ENCODE results near the gene NEDD4L. TPM values are rescaled to one million over a fixed set of nuclear protein-coding genes. Genes with fewer than 3 reads are reported as not detected.

Gene NEDD4L
- total RNA-seq, 5 donors from 2014 or later (not counting 1 experiment from before 2014, with no cell fraction given): 4.4 to 10.7 (median 6.7) TPM

GRCh38 chr18:58309099-58309498, 265.1 kb downstream of the NEDD4L start:
- Mint-ChIP-seq H3K4me1 (peaks cover 36 to 58% (median 45%) of the 10 kb centered on the region in 3 donors), H3K9me3 (peaks cover 0 to 4% (median 3%) of the 10 kb centered on the region in 3 donors), H3K27ac (peak overlapping the region; percentile 95 to 96), H3K27me3 (no peaks in the 10 kb centered on the region), H3K36me3 (peaks cover 3% of the 10 kb centered on the region), H3K4me3 (peak overlapping the region in 1 of 3 donors; percentile 70)
- Histone ChIP-seq H3K27me3 (replicated peaks in 1 of 2; ENCODE audit: control insufficient read depth in 2 of 2, extremely low read depth in 1 of 2, insufficient read depth in 2 of 2, low read length in 1 of 2) (peaks cover 0 to 3% of the 10 kb centered on the region in 2 experiments), H3K27ac (ENCODE audit: low read length) (no peak overlapping the region), H3K36me3 (ENCODE audit: control insufficient read depth in 2 of 2, extremely low read depth in 1 of 2, insufficient read depth in 1 of 2, low read length in 1 of 2) (no peaks in the 10 kb centered on the region), H3K4me3 (ENCODE audit: control insufficient read depth in 1 of 2, extremely low read depth in 1 of 2, low read length in 1 of 2) (no peak overlapping the region), H3K4me1 (ENCODE audit: control insufficient read depth in 1 of 2, extremely low read depth in 1 of 2, insufficient read depth in 2 of 2, low read length in 2 of 2) (peaks cover 41 to 48% of the 10 kb centered on the region in 2 experiments), H3K9me3 (no peaks in the 10 kb centered on the region)
- WGBS (ENCODE audit: insufficient coverage): 80% methylated on average over 8 of the region's 8 CpGs
- DNase-seq (no peak), ATAC-seq (replicated peaks in 1 of 4) (no peak)
- POLR2A ChIA-PET: no interaction called here
- CTCF ChIA-PET: no interaction called here

- H3K36me3 Mint-ChIP-seq: peaks cover 3% of the 10 kb centered on the region
- ChIA-PET CTCF (no interaction called here), POLR2A (no interaction called here)
- H3K9me3 Mint-ChIP-seq: peaks cover 0 to 4% (median 3%) of the 10 kb centered on the region in 3 donors
- Histone ChIP-seq H3K4me3 (ENCODE audit: control insufficient read depth in 1 of 2, extremely low read depth in 1 of 2, low read length in 1 of 2) (no peak overlapping the region), H3K36me3 (ENCODE audit: control insufficient read depth in 2 of 2, extremely low read depth in 1 of 2, insufficient read depth in 1 of 2, low read length in 1 of 2) (no peaks in the 10 kb centered on the region), H3K9me3 (no peaks in the 10 kb centered on the region), H3K4me1 (ENCODE audit: control insufficient read depth in 1 of 2, extremely low read depth in 1 of 2, insufficient read depth in 2 of 2, low read length in 2 of 2) (peaks cover 40 to 51% of the 10 kb centered on the region in 2 experiments), H3K27ac (ENCODE audit: low read length) (peak overlapping the region; percentile 40), H3K27me3 (replicated peaks in 1 of 2; ENCODE audit: control insufficient read depth in 2 of 2, extremely low read depth in 1 of 2, insufficient read depth in 2 of 2, low read length in 1 of 2) (peaks cover 0 to 3% of the 10 kb centered on the region in 2 experiments)
- 0% methylated on average over 1 of the region's 7 CpGs for WGBS (ENCODE audit: insufficient coverage)
- peaks cover 36 to 58% (median 45%) of the 10 kb centered on the region in 3 donors for H3K4me1 Mint-ChIP-seq
- H3K27ac Mint-ChIP-seq: peak overlapping the region; percentile 95 to 96
- H3K4me3 Mint-ChIP-seq: peak overlapping the region; percentile 18 to 70 (median 54)
- peak in 3 of 35 experiments; percentile 8 to 52 (median 15) for DNase-seq
- peak in 1 of 4 experiments; percentile 27 for ATAC-seq (replicated peaks in 1 of 4)
- no peaks in the 10 kb centered on the region for H3K27me3 Mint-ChIP-seq
These were observed 265.7 kb downstream of the NEDD4L start for GRCh38 chr18:58309610-58310239.

- peaks cover 3% of the 10 kb centered on the region for H3K36me3 Mint-ChIP-seq
- ChIA-PET POLR2A (no interaction called here), CTCF (interaction anchor here in 1 of 2 donors (1.6 kb wide), 1 partner anchor 11 kb away, joined by 5 read pairs; no protein-coding TSS in a partner anchor)
- peaks cover 0 to 4% (median 3%) of the 10 kb centered on the region in 3 donors for H3K9me3 Mint-ChIP-seq
- peak in 33 of 35 experiments; percentile 6 to 72 (median 39) for DNase-seq
- H3K36me3 ChIP-seq (ENCODE audit: control insufficient read depth in 2 of 2, extremely low read depth in 1 of 2, insufficient read depth in 1 of 2, low read length in 1 of 2): no peaks in the 10 kb centered on the region
- H3K9me3 ChIP-seq: no peaks in the 10 kb centered on the region
- peaks cover 36 to 62% (median 48%) of the 10 kb centered on the region in 3 donors for H3K4me1 Mint-ChIP-seq
- H3K27me3 ChIP-seq (replicated peaks in 1 of 2; ENCODE audit: control insufficient read depth in 2 of 2, extremely low read depth in 1 of 2, insufficient read depth in 2 of 2, low read length in 1 of 2): peaks cover 0 to 3% of the 10 kb centered on the region in 2 experiments
- H3K27ac Mint-ChIP-seq: peak overlapping the region; percentile 95 to 96
- peak; percentile 74 to 95 (median 86) for ATAC-seq (replicated peaks in 1 of 4)
- no peaks in the 10 kb centered on the region for H3K27me3 Mint-ChIP-seq
- H3K4me3 ChIP-seq (ENCODE audit: control insufficient read depth in 1 of 2, extremely low read depth in 1 of 2, low read length in 1 of 2): no peak overlapping the region
- peaks cover 40 to 55% of the 10 kb centered on the region in 2 experiments for H3K4me1 ChIP-seq (ENCODE audit: control insufficient read depth in 1 of 2, extremely low read depth in 1 of 2, insufficient read depth in 2 of 2, low read length in 2 of 2)
- no CpG with 5 or more reads among the region's 7 CpGs for WGBS (ENCODE audit: insufficient coverage)
- peak overlapping the region; percentile 17 for H3K27ac ChIP-seq (ENCODE audit: low read length)
- H3K4me3 Mint-ChIP-seq: peak overlapping the region in 2 of 3 donors; percentile 42 to 70
These were observed 266.5 kb downstream of the NEDD4L start for GRCh38 chr18:58310517-58310916.

- Mint-ChIP-seq H3K9me3 (no peaks in the 10 kb centered on the region), H3K4me1 (peaks cover 42 to 70% (median 52%) of the 10 kb centered on the region in 3 donors), H3K27me3 (no peaks in the 10 kb centered on the region), H3K4me3 (peak overlapping the region; percentile 39 to 70 (median 47)), H3K36me3 (no peaks in the 10 kb centered on the region), H3K27ac (peak overlapping the region; percentile 95 to 96)
- POLR2A ChIA-PET: no interaction called here
- 100% methylated on average over 2 of the region's 6 CpGs for WGBS (ENCODE audit: insufficient coverage)
- ATAC-seq (replicated peaks in 1 of 4) (peak in 2 of 4 experiments; percentile 38 to 40), DNase-seq (no peak)
- Histone ChIP-seq H3K4me3 (ENCODE audit: control insufficient read depth in 1 of 2, extremely low read depth in 1 of 2, low read length in 1 of 2) (no peak overlapping the region), H3K4me1 (ENCODE audit: control insufficient read depth in 1 of 2, extremely low read depth in 1 of 2, insufficient read depth in 2 of 2, low read length in 2 of 2) (peaks cover 40 to 55% of the 10 kb centered on the region in 2 experiments), H3K9me3 (no peaks in the 10 kb centered on the region), H3K27me3 (replicated peaks in 1 of 2; ENCODE audit: control insufficient read depth in 2 of 2, extremely low read depth in 1 of 2, insufficient read depth in 2 of 2, low read length in 1 of 2) (peaks cover 0 to 3% of the 10 kb centered on the region in 2 experiments), H3K36me3 (ENCODE audit: control insufficient read depth in 2 of 2, extremely low read depth in 1 of 2, insufficient read depth in 1 of 2, low read length in 1 of 2) (no peaks in the 10 kb centered on the region), H3K27ac (ENCODE audit: low read length) (no peak overlapping the region)
- CTCF ChIA-PET: interaction anchor here in 1 of 2 donors (1.6 kb wide), 1 partner anchor 10 kb away, joined by 5 read pairs; no protein-coding TSS in a partner anchor
These were observed 267.4 kb downstream of the NEDD4L start for GRCh38 chr18:58311390-58311789.

GRCh38 chr18:58313491-58314032, 269.5 kb downstream of the NEDD4L start:
- H3K4me1 ChIP-seq (ENCODE audit: control insufficient read depth in 1 of 2, extremely low read depth in 1 of 2, insufficient read depth in 2 of 2, low read length in 2 of 2): peaks cover 45 to 47% of the 10 kb centered on the region in 2 experiments
- CTCF ChIA-PET: interaction anchor here in 1 of 2 donors (0.7 kb wide), 1 partner anchor 31 kb away, joined by 4 read pairs; no protein-coding TSS in a partner anchor

GRCh38 chr18:58314284-58314683, 270.3 kb downstream of the NEDD4L start:
- Histone ChIP-seq H3K4me1 (ENCODE audit: control insufficient read depth in 1 of 2, extremely low read depth in 1 of 2, insufficient read depth in 2 of 2, low read length in 2 of 2) (peaks cover 38 to 41% of the 10 kb centered on the region in 2 experiments), H3K4me3 (ENCODE audit: control insufficient read depth in 1 of 2, extremely low read depth in 1 of 2, low read length in 1 of 2) (no peak overlapping the region), H3K36me3 (ENCODE audit: control insufficient read depth in 2 of 2, extremely low read depth in 1 of 2, insufficient read depth in 1 of 2, low read length in 1 of 2) (no peaks in the 10 kb centered on the region), H3K27me3 (replicated peaks in 1 of 2; ENCODE audit: control insufficient read depth in 2 of 2, extremely low read depth in 1 of 2, insufficient read depth in 2 of 2, low read length in 1 of 2) (peaks cover 0 to 3% of the 10 kb centered on the region in 2 experiments), H3K9me3 (no peaks in the 10 kb centered on the region), H3K27ac (ENCODE audit: low read length) (no peak overlapping the region)
- Mint-ChIP-seq H3K27me3 (no peaks in the 10 kb centered on the region), H3K9me3 (no peaks in the 10 kb centered on the region), H3K4me1 (peaks cover 49 to 75% (median 51%) of the 10 kb centered on the region in 3 donors), H3K27ac (no peak overlapping the region), H3K4me3 (no peak overlapping the region), H3K36me3 (no peaks in the 10 kb centered on the region)
- CTCF ChIA-PET: interaction anchor here in 1 of 2 donors (0.7 kb wide), 1 partner anchor 32 kb away, joined by 4 read pairs; no protein-coding TSS in a partner anchor
- DNase-seq (no peak), ATAC-seq (replicated peaks in 1 of 4) (no peak)
- WGBS (ENCODE audit: insufficient coverage): 100% methylated on average over 3 of the region's 7 CpGs
- POLR2A ChIA-PET: no interaction called here

More at GRCh38 chr18:58313491-58314032, 269.5 kb downstream of the NEDD4L start:
- POLR2A ChIA-PET: no interaction called here
- ATAC-seq (replicated peaks in 1 of 4) (no peak), DNase-seq (no peak)
- Mint-ChIP-seq H3K36me3 (no peaks in the 10 kb centered on the region), H3K27ac (peak overlapping the region; percentile 50 to 71), H3K4me1 (peaks cover 51 to 83% (median 57%) of the 10 kb centered on the region in 3 donors), H3K9me3 (no peaks in the 10 kb centered on the region), H3K27me3 (no peaks in the 10 kb centered on the region), H3K4me3 (no peak overlapping the region)
- WGBS (ENCODE audit: insufficient coverage): 100% methylated on average over 5 of the region's 5 CpGs
- H3K27ac ChIP-seq (ENCODE audit: low read length): no peak overlapping the region
- no peaks in the 10 kb centered on the region for H3K36me3 ChIP-seq (ENCODE audit: control insufficient read depth in 2 of 2, extremely low read depth in 1 of 2, insufficient read depth in 1 of 2, low read length in 1 of 2)
- H3K9me3 ChIP-seq: no peaks in the 10 kb centered on the region
- no peak overlapping the region for H3K4me3 ChIP-seq (ENCODE audit: control insufficient read depth in 1 of 2, extremely low read depth in 1 of 2, low read length in 1 of 2)
- peaks cover 0 to 3% of the 10 kb centered on the region in 2 experiments for H3K27me3 ChIP-seq (replicated peaks in 1 of 2; ENCODE audit: control insufficient read depth in 2 of 2, extremely low read depth in 1 of 2, insufficient read depth in 2 of 2, low read length in 1 of 2)

All from T-cell (primary cell).